PC-9 (cell line): ENCODE results near the gene ABRACL. TPM values are rescaled to one million over a fixed set of nuclear protein-coding genes. Genes with fewer than 3 reads are reported as not detected.

Experiments
- BruUV-seq: library from RNA; stranded (reverse); fragments of 400-500 nt; replicated peaks from 2 replicates; lab custom pipeline; 2021; lab: Mats Ljungman, UMichigan
- CTCF ChIA-PET: fragments of 300-600 bp; sonication (Branson Sonifier 250); formaldehyde crosslinking; loops from one replicate; lab custom pipeline; 2022; ENCODE audit warnings: antibody characterized with exemption; lab: Charles Lee
- POLR2A ChIA-PET: fragments of 300-600 bp; sonication (Branson Sonifier 250); formaldehyde crosslinking; loops from one replicate; lab custom pipeline; 2022; ENCODE audit warnings: antibody characterized with exemption; ENCODE audit not compliant: unreplicated experiment; lab: Charles Lee
- DNase-seq, 2 experiments: peaks; one replicate each; pipeline versions ENCODE4 v3.0.0 to v3.0.0-alpha.2; 2015 to 2022; ENCODE audit warnings: mixed read lengths in 1 of 2
- H2AFZ ChIP-seq: fragments of 200-600 bp; sonication (generic); 2 replicates; pipeline ENCODE4 v1.8.1; 2017; ENCODE audit warnings: antibody characterized with exemption
- H3F3A ChIP-seq: fragments of 200-600 bp; sonication (generic); 2 replicates; pipeline ENCODE4 v1.8.1; 2017; ENCODE audit warnings: antibody characterized with exemption, mild to moderate bottlenecking, low read depth; ENCODE audit not compliant: insufficient read depth
- H3K27ac ChIP-seq: fragments of 200-600 bp; sonication (generic); 2 replicates; pipeline ENCODE4 v1.6.1; 2016; ENCODE audit warnings: mixed run types
- H3K27me3 ChIP-seq: fragments of 200-600 bp; sonication (generic); 2 replicates; pipeline ENCODE4 v1.6.1; 2016; ENCODE audit warnings: low read depth, mixed run types; ENCODE audit not compliant: insufficient read depth
- H3K36me3 ChIP-seq: fragments of 200-600 bp; sonication (generic); 2 replicates; pipeline ENCODE4 v1.6.1; 2016; ENCODE audit warnings: low read depth, mixed run types
- H3K4me1 ChIP-seq: fragments of 200-600 bp; sonication (generic); replicated peaks from 2 replicates; pipeline ENCODE4 v1.6.1; 2016; ENCODE audit warnings: mixed run types; ENCODE audit not compliant: insufficient read depth
- H3K4me2 ChIP-seq: fragments of 200-600 bp; sonication (generic); 2 replicates; pipeline ENCODE4 v1.6.1; 2017; ENCODE audit warnings: mixed run types
- H3K4me3 ChIP-seq: fragments of 200-600 bp; sonication (generic); 2 replicates; pipeline ENCODE4 v1.6.1; 2016; ENCODE audit warnings: mixed run types
- H3K79me2 ChIP-seq: fragments of 200-600 bp; sonication (generic); 2 replicates; pipeline ENCODE4 v1.6.1; 2017; ENCODE audit warnings: low read depth, mixed run types
- H3K9me2 ChIP-seq: fragments of 200-600 bp; sonication (generic); 2 replicates; pipeline ENCODE4 v1.8.1; 2017; ENCODE audit warnings: mild to moderate bottlenecking; ENCODE audit not compliant: insufficient read depth
- H3K9me3 ChIP-seq: fragments of 200-600 bp; sonication (generic); 2 replicates; pipeline ENCODE4 v1.8.1; 2016; ENCODE audit warnings: low read depth; ENCODE audit not compliant: insufficient read depth
- H4K20me1 ChIP-seq: fragments of 200-600 bp; sonication (generic); 2 replicates; pipeline ENCODE4 v1.8.1; 2017; ENCODE audit not compliant: insufficient read depth
- CTCF ChIP-seq: fragments of 200-600 bp; sonication (generic); conservative IDR thresholded peaks from 2 replicates; pipeline ENCODE4 v1.6.1; 2017; ENCODE audit warnings: mixed run types, antibody characterized with exemption, mild to moderate bottlenecking, moderate library complexity
- EZH2 ChIP-seq: fragments of 200-600 bp; sonication (generic); IDR thresholded peaks from 2 replicates; pipeline ENCODE4 v1.8.0; 2017; ENCODE audit warnings: antibody characterized with exemption, low read depth
- intact Hi-C: fragments of 100-400 bp; cut with micrococcal nuclease; formaldehyde crosslinking; loops from one replicate; pipeline ENCODE4 v1.10.0; 2022; ENCODE audit not compliant: unreplicated experiment
- total RNA-seq: library from RNA; stranded (reverse); gene quantifications from 2 replicates; pipeline ENCODE4 v1.2.3, GENCODE V29; 2021

Gene ABRACL
- total RNA-seq, 1 experiment from 2014 or later: 33.7 TPM

- no peak for TF ChIP-seq EZH2
- TF ChIP-seq CTCF: no peak
- no TSS peak for BruUV-seq
- ChIA-PET CTCF (no interaction called here), POLR2A (interaction anchor here (0.6 kb wide), 1 partner anchor 9 kb away, joined by 4 read pairs; no protein-coding TSS in a partner anchor)
- no peak for DNase-seq
- no peaks in the 10 kb centered on the region for H3F3A ChIP-seq
- no peaks in the 10 kb centered on the region for H3K36me3 ChIP-seq
- no peak overlapping the region for H3K4me3 ChIP-seq
- H3K4me1 ChIP-seq: no peaks in the 10 kb centered on the region
- H3K4me2 ChIP-seq: no peak overlapping the region
- no peak overlapping the region for H2AFZ ChIP-seq
- H4K20me1 ChIP-seq: no peaks in the 10 kb centered on the region
- no peaks in the 10 kb centered on the region for H3K9me2 ChIP-seq
- no peak overlapping the region for H3K27ac ChIP-seq
- H3K27me3 ChIP-seq: no peaks in the 10 kb centered on the region
- intact Hi-C loops: no loop called here
- H3K9me3 ChIP-seq: no peaks in the 10 kb centered on the region
- H3K79me2 ChIP-seq: no peaks in the 10 kb centered on the region
These were observed 34.5 kb downstream of the ABRACL start for GRCh38 chr6:139062932-139063646.

- Histone ChIP-seq H3K4me2 (no peak overlapping the region), H3K27ac (no peak overlapping the region), H3K9me2 (no peaks in the 10 kb centered on the region), H4K20me1 (no peaks in the 10 kb centered on the region), H3K27me3 (no peaks in the 10 kb centered on the region), H3K79me2 (no peaks in the 10 kb centered on the region), H3K36me3 (no peaks in the 10 kb centered on the region), H3F3A (no peaks in the 10 kb centered on the region), H3K4me3 (no peak overlapping the region), H2AFZ (no peak overlapping the region), H3K9me3 (no peaks in the 10 kb centered on the region), H3K4me1 (no peaks in the 10 kb centered on the region)
- TF ChIP-seq CTCF: no peak
- no peak for TF ChIP-seq EZH2
- BruUV-seq: no TSS peak
- intact Hi-C loops: no loop called here
- CTCF ChIA-PET: no interaction called here
- DNase-seq: no peak
- POLR2A ChIA-PET: no interaction called here
These were observed 36.6 kb downstream of the ABRACL start for GRCh38 chr6:139064981-139065665.

- H3F3A ChIP-seq: no peaks in the 10 kb centered on the region
- no peak for DNase-seq
- no TSS peak for BruUV-seq
- no peaks in the 10 kb centered on the region for H4K20me1 ChIP-seq
- intact Hi-C loops: no loop called here
- no peak overlapping the region for H3K27ac ChIP-seq
- no peak overlapping the region for H2AFZ ChIP-seq
- ChIA-PET CTCF (no interaction called here), POLR2A (no interaction called here)
- no peaks in the 10 kb centered on the region for H3K36me3 ChIP-seq
- H3K4me3 ChIP-seq: no peak overlapping the region
- no peaks in the 10 kb centered on the region for H3K27me3 ChIP-seq
- no peaks in the 10 kb centered on the region for H3K4me1 ChIP-seq
- H3K79me2 ChIP-seq: no peaks in the 10 kb centered on the region
- H3K9me3 ChIP-seq: no peaks in the 10 kb centered on the region
- H3K4me2 ChIP-seq: no peak overlapping the region
- H3K9me2 ChIP-seq: no peaks in the 10 kb centered on the region
- TF ChIP-seq EZH2 (no peak), CTCF (no peak)
These were observed 37.5 kb downstream of the ABRACL start for GRCh38 chr6:139066080-139066479.
